Epithelial cell of prostate (primary cell): Measurements from ENCODE around the gene ATXN8OS.
A peak's percentile ranks its signal among the peaks of the same experiment; 100 is the strongest.
"Not testable (repeated sequence)": the region's sequence is repeated elsewhere in the genome, so short reads cannot be mapped to it uniquely, and the experiment has no call there.

Experiments
- DNase-seq: peaks from one replicate; pipeline ENCODE4 v3.0.0-alpha.2; 2011; ENCODE audit warnings: low read depth, low spot score
- H3K27ac ChIP-seq: fragments of 450-650 bp; 2 replicates; pipeline ENCODE4 v1.5.1; 2017; ENCODE audit warnings: mild to moderate bottlenecking

The ATXN8OS gene

DNA sequence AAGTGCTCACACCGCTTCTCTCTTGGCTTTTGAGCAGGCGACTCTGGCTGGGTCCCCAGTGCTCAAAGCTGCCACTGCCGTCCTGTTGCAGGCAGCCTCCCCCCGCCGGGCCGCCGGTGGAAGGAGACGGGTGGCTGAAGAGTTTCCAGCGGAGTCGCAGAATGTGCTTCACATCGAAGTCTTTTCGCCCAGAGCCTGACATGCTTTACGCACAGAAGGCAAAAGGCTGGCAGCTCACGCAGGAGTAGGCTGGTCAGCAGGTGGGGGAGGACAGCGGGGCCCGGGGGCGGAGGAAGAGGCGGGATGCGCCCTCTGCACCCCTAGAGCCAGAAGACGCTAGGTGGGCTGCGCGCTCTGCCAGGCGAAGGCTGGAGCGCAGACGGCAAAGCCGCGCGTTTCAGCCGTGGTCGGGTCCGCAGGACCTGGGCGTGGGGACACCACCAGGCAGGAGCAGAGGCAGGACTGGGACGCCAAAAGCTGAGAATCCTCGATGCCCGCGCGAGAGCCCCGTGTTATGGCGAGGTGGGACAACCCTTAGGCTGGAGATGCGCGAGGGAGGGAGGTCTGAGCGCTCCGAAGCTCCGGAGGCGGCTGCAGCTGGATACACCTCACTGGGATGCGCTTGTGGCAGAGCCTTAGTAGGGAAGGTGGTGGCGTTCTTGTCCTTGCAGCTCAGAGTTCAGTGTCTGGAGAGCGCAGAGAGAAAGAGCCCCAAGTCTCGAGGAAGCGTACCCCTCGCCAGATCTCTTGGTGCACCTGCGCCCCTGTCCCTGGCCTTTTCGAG is at the start of gene ATXN8OS:
Gene ATXN8OS (plus strand): TSS at position 329 of the 784 bp plus-strand sequence.
- no peak within 1 kb of the TSS for H3K27ac ChIP-seq
- DNase-seq: no peak

DNA sequence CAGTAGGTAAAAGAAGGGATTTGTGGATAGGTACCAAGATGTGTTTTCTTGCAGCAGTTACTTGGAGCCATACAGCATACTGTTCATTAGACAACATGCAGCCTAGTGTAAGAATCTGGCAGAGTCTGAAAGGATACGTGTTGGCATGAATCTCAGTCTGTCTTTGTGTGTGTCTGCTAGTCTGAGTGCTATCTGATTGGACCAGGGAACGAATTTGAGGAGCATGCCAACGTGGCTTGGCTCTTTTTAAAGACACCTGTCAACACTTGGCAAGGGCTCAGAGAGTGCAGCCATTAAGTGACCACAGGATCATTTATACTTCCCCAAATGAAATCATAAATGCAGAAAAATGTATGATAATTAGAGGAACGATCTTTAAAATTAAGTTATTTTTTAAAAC is 27.6 kb upstream of the ATXN8OS start:
- DNase-seq: no peak
- no peak overlapping the region for H3K27ac ChIP-seq

DNA sequence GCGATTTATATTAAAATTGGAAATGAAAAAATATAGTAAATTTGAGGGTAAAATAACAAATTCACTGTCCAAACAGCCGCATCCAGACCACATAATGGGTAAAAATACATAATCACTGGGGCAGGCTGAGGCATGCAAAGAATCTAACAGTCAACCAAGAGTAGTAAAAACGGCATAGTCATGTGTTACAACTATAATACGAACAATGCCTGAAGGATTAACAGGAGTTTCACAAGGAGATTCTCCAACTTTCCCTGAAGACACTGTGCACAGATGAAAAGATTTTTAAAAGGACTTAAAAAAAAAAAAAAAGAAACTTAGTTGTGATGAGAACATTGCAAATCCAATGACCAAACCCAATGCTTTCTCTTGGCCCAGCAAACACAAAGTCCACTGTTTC is 20.4 kb upstream of the ATXN8OS start:
- DNase-seq: peak; percentile 22
- no peak overlapping the region for H3K27ac ChIP-seq

DNA sequence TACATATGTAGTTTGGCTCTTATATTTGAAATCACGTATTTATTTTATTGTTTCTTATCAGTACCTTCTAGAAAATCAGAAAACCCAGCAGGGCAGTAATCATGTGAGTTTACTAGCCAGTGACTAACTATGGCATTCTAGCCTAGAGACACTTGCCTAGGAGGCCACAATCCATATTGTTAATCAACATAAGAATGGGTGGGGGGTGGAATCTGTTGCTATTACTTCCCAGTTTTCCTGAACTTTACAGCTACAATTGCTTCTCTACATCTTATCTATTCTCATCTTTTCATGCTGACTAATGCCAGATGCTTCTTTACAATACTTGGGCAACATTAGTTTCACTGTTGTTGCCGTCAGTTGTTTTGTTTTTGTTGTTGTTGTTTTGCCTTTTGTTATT is 18.7 kb upstream of the ATXN8OS start:
- no peak overlapping the region for H3K27ac ChIP-seq
- no peak for DNase-seq

DNA sequence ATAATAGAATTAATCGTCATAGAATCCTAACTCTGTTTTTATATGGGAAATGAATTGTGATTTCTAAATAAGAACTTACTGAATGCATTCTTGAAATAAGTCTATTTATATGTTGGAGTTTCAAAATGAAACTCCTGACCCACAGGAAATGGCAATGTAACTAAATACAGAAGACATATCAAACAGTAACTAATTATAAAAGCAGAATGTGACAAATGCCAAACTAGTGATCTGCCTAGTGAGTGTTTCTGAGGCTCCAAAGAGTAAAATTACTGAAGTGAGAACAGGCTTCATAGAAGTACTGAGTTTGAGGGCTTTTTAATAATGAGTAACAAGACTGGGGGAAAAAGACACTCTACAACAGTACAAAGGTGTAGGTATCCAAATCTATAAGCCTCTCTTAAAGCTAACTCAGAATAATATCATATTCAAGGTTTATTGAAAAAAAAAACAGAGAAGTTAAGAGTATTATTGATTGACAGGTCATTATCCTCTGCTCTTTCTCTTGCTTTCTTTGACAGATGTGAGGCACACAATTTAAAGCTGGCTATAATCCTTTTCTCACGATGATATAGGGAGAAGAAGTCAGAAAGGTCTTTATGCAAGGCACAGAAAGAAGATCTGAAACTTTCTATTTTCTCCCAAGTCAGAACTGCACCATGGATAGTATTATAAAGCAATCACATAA is 17.4 kb upstream of the ATXN8OS start:
- DNase-seq: no peak
- no peak overlapping the region for H3K27ac ChIP-seq

DNA sequence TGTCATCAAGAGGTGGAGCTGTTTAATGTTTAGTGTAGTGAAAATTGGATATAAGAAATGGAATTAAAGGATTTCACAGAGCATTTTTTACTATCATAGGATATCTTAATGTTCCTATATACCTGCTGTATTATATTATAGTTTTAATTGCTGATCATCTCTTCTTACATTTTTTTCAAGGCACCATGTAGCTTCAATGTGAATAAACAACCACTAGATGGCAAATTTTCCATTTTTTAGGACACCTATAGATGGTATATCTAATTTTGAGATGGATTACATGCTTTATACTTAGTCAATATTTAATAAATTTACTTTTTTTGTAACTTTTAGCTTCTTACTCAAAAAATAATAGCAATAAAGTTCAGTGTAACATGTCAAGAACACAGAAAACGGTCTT is 9.0 kb upstream of the ATXN8OS start:
- DNase-seq: no peak

DNA sequence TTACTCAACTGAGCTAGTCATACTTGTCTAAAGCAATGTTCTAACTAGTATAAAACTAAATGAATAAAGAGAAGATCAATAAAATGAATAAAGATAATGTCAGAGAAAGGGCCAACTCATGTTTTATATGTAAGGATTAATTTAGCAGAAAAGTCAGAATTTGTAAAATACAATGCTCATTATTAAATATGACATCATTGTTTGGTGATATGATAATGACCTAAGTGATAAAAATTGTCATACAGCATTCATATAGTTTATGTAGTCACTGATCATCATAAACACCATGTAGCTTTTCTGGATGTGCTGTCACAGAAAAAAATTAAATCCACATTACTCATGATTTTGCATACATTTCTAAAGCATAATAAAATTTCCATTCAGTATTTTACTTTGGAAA is 3.1 kb upstream of the ATXN8OS start:
- DNase-seq: no peak
- no peak overlapping the region for H3K27ac ChIP-seq

More for the DNA sequence above, 9.0 kb upstream of the ATXN8OS start:
- no peak overlapping the region for H3K27ac ChIP-seq

DNA sequence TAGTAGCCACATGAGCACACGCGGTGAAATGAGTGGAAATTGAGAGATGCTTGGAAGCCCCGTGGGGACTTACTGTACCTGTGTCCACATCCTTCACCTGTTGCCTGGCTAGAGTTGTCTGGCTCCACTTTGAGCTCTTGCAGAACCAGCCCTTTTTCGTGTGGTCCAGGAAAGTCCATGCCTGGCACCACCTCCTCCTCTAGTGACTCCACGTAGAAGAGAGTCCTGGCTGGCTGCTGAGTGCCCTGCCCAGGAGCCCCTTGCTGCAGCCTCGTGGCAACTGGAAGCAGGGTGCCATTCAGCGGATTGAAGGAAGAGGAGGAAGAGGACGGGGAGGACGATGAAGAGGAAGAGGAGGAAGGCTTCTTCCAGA is 515 bp upstream of the ATXN8OS start:
- H3K27ac ChIP-seq: no peak overlapping the region
- DNase-seq: no peak

DNA sequence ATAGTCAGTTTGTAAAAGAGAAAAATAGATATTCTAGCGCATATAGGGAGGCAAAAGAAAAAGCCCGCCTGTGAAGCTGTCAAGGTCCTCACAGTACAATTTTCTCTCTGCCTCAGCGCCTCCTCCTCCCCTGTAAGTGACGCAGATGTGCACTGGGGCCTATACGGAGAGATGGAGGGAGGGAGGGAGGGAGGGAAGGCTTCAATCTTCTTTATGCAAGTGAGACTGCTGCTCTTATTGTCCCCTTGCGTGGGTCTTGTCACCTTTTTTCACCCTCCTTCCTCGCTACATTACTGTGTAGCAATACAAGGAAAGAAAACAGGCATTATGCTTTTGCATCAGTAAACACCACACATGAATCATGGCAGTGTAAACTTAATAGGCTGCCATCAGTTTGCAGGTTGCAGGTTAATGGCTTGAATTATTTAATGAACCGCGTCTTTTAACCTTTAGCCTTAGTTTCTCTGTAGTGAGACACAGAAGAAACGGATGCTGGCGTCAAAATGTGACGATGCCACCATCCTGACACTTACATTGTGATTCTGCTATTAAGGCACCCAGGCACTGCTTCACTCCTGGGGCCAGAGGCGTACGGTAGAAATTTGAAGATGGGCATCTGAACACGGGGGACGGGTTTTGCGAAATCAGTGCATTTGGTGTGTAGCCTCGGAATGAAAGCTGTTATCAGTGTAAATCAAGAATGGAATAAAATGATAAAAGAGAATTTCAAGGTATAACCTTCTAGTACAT is 905 bp downstream of the ATXN8OS start, which contains the start of gene KLHL1:
Gene KLHL1 (minus strand): TSS at position 97 of the 750 bp plus-strand sequence. CDS start 753 bp downstream, outside the sequence.
- H3K27ac ChIP-seq: no peak within 1 kb of the TSS
- DNase-seq: no peak

DNA sequence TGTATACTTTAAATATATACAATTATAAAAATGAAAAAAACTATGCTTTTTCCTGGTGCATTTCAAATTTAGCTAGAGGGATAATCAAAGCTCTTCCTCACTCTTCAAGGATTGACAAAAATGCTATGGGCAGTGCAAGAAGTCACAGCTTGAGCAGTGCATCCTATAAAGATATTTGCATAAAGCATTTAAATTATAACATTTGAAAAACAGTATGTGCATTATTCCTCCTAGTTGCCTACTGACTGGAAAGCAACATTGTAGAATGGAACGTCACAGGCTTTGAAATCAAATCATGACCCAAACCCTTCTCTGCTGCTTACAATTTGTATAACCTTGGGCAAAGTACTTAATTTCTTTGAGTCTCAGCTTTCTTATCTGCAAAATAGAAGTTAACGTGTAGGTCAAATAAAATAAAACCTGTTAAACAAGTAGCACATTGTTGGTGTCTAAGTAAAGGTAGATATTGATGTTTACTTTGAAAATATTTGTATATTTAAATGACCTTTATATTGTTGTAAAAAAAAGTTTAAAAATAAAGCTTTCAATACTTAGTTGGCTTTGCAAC is 9.8 kb downstream of the ATXN8OS start:
- DNase-seq: no peak
- H3K27ac ChIP-seq: no peak overlapping the region

DNA sequence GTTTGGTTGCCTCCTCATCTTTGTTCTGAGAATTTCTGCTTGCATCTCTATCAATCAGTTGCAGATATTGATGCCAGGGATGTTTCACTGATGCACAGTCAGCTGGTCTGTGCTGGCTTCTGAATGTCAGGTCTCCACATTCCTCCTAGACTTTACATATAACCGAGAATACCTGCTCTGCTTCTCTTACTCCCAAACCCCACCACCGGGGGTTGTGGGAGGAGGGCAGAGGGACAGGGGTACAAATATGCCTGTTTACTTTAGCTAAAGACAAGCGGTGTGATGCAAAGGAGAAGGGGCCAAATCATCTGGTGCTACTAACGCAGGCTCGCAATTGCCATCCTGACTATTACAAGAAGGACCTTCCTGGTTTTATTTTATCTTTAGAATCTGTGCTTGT is 18.1 kb downstream of the ATXN8OS start:
- no peak overlapping the region for H3K27ac ChIP-seq

DNA sequence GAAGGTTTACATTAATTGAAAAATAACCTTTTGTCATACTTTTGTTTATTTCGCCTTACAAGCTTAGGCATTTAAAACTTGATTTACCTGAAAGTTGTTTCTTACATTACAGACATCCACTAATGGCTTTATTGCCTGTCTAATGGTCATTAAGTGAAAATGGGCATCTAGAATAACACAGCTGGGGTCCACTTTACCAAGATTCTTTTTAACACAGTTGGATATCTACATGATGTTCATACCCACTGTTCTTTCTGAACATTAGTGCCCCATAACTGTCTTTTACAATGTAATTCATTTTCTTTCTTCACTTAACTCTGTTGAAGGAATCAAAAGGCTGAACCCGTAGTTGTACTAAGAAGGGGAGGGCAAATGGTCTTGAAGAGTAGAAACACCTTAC is 20.5 kb downstream of the ATXN8OS start:
- H3K27ac ChIP-seq: no peak overlapping the region
- no peak for DNase-seq

More for the DNA sequence above, 18.1 kb downstream of the ATXN8OS start:
- DNase-seq: no peak

DNA sequence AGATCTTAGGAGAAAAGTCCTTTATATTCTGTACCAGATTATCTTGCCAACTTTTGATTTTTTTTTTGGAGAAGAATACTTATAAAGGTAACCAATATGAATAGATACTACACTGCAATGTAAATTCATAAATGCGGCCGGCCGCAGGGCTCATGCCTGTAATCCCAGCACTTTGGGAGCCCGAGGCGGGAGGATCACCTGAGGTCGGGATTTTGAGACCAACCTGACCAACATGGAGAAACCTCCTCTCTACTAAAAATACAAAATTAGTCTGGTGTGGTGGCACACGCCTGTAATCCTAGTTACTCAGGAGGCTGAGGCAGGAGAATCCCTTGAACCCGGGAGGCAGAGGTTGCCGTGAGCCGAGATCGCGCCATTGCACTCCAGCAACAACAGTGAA is 35.0 kb downstream of the ATXN8OS start:
- H3K27ac ChIP-seq, DNase-seq: not testable (repeated sequence)

DNA sequence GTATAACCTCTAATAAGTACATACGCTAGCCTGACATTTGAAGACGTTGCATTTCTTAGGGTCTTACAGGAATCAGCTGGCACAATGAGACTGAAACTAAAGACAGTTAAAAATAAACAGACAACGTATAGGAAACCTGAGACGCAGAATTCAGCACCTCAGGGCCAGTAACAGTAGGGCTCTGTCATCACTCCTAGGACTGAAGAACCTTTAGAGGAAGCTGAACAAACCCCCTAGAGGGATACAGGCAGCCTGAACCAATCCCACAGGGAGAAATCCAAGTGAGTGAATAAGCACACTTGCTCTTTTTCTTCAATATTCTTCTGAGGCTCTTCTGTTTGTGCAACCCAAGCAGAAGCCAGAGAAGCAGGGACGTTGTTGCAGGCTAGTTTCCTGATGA is 54.5 kb downstream of the ATXN8OS start:
- H3K27ac ChIP-seq: no peak overlapping the region
- DNase-seq: no peak

DNA sequence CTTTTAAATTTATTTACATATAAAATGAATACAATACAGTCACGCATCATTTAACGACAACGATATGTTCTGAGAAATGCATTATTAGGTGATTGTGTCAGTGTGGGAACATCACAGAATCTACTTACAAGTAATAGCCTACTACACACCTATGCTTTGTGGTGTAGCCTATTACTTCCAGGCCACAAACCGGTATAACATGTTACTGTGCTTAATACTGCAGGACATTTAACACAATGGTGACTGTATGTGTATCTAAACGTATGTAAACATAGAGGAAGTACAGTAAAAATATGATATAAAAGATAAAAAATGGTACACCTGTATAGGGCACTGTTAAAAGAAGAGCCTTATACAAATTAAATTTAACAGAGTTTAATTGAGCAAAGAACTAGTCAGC is 63.1 kb downstream of the ATXN8OS start:
- DNase-seq: peak; percentile 37
- peak overlapping the region; percentile 44 for H3K27ac ChIP-seq

DNA sequence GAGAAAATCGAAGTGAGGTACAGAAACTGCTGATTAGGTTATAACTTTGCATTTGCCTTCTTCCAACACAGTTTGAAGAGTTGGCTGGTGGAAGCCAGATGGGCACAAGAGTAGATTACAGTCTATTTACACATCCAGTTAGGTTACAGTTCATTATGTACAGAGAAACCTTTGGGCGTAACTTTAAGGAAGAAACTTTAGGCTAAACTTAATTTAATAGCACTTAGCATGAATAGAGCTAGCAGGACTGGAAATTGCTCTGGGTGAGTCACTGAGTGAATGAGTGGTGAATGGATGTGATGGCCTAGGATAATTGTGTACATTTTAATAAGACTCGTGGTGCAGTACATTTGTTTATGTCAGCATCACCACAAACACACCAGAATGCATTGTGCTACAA is 63.5 kb downstream of the ATXN8OS start:
- peak; percentile 58 for DNase-seq
- peak overlapping the region; percentile 44 for H3K27ac ChIP-seq

DNA sequence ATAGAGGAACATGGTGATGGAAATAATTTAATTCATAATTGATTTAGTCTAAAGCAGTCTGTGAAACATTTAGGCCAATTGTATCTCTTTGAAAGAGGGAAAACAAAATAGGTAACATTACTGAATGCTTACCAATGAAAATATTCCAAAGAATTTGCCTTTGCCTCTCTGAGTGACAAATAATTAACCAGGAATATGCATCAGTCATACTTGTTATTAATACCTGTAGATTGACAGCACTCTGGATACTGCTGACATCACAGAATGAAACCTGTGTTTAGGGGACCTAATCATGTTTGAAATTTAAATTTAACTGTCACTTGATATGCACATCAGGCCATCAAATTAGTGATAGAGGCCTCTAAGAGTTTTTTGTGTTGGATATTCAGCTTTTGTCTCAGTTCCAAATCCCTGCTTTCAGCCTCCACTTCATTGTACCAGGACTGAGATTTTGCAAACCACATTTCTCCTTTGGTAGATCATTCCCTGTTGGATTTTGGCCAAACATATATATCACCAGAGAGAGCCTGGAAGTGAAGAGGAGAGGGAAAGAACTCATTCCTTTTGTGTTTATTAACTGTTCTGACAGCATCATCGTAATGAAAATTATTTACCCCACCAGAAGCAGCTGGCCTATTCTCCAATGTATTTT is 65.4 kb downstream of the ATXN8OS start:
- H3K27ac ChIP-seq: no peak overlapping the region
- no peak for DNase-seq

DNA sequence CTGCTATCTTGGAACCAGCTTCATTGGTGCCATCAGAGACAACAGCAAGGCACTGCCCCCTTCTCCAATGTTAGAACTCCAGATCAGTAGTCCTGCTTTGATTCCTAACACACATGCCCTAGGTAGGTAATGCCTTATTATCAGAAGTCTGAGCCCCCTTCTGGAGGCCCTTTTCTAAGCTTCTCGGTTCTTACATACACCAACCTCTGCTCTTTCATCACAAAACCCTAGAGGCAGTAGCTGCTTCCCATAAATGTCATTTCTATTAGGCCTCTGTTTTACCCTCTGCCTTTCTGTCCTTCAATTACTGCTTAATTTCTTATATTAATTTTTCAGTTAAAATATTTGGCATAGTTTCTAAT is 66.0 kb downstream of the ATXN8OS start:
- DNase-seq: no peak
- no peak overlapping the region for H3K27ac ChIP-seq

DNA sequence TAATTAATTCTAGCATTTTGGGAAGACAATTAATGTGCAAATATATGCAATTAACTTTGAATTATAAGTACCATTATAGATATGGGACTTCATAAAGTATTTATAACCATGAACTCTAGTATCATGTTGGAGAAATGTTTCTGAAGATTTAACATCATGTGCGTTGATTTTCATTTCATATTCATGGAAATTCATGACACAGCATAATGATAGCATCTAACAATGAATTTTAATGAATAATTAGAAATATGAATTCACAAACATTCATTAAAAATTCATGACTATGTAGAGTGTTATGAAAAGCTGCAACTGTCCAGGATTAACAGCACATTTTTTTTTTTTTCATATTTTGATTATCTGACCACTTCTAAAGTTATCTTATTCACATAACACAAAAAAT is 70.7 kb downstream of the ATXN8OS start:
- no peak for DNase-seq
- H3K27ac ChIP-seq: no peak overlapping the region
